NCI-H446 treated with DMSO at 0.1 percent for 48 hours (cell line): ENCODE results near the gene RAB6A.
"Not testable (repeated sequence)": the region's sequence is repeated elsewhere in the genome, so short reads cannot be mapped to it uniquely, and the experiment has no call there.

Experiments
- DNase-seq: peaks from one replicate; lab custom pipeline; 2025; lab: John Stamatoyannopoulos, UW

Gene RAB6A

GRCh38 chr11:73726825-73727224 lies 34.0 kb downstream of the RAB6A start:
- DNase-seq: no peak

GRCh38 chr11:73717136-73717535 lies 43.7 kb downstream of the RAB6A start:
- no peak for DNase-seq

GRCh38 chr11:73716153-73717056 lies 44.5 kb downstream of the RAB6A start:
- DNase-seq: no peak

- DNase-seq: no peak
Measured at GRCh38 chr11:73715541-73715940, 45.3 kb downstream of the RAB6A start.

- no peak for DNase-seq
Measured at GRCh38 chr11:73710964-73711363, 49.9 kb downstream of the RAB6A start.

- no peak for DNase-seq
Measured at GRCh38 chr11:73705053-73705452, 55.8 kb downstream of the RAB6A start.

- no peak for DNase-seq
Measured at GRCh38 chr11:73693899-73694525, 66.9 kb downstream of the RAB6A start.

- DNase-seq: no peak
Measured at GRCh38 chr11:73680687-73681086, 80.2 kb downstream of the RAB6A start.

- not testable (repeated sequence) for DNase-seq
Measured at GRCh38 chr11:73676552-73676951, 84.3 kb downstream of the RAB6A start.

GRCh38 chr11:73671701-73672100 lies 89.2 kb downstream of the RAB6A start:
- DNase-seq: no peak

GRCh38 chr11:73670808-73671207 lies 90.1 kb downstream of the RAB6A start:
- DNase-seq: no peak

GRCh38 chr11:73667891-73668290 lies 93.0 kb downstream of the RAB6A start:
- no peak for DNase-seq

GRCh38 chr11:73664877-73665276 lies 96.0 kb downstream of the RAB6A start:
- no peak for DNase-seq

GRCh38 chr11:73663604-73664495 lies 97.0 kb downstream of the RAB6A start:
- no peak for DNase-seq

GRCh38 chr11:73662445-73663157 lies 98.3 kb downstream of the RAB6A start:
- no peak for DNase-seq

GRCh38 chr11:73661035-73661628 lies 99.7 kb downstream of the RAB6A start:
- peak; percentile 41 for DNase-seq

- no peak for DNase-seq
Measured at GRCh38 chr11:73660497-73661034, 100.3 kb downstream of the RAB6A start.

- DNase-seq: no peak
Measured at GRCh38 chr11:73659961-73660360, 100.9 kb downstream of the RAB6A start.

GRCh38 chr11:73656985-73657384 lies 103.9 kb downstream of the RAB6A start:
- no peak for DNase-seq

GRCh38 chr11:73655686-73656085 lies 105.2 kb downstream of the RAB6A start:
- DNase-seq: no peak

- no peak for DNase-seq
Measured at GRCh38 chr11:73654482-73655021, 106.3 kb downstream of the RAB6A start.
